OCI-LY1 (cell line): ENCODE data around the gene IQSEC1.

ENCODE experiments used
- H2AFZ ChIP-seq: fragments of 200-600 bp; sonication (generic), shearing (Covaris generic); 2 replicates; pipeline ENCODE4 v1.6.0; 2014; ENCODE audit warnings: antibody characterized with exemption, mild to moderate bottlenecking, low read length
- H3F3A ChIP-seq: fragments of 200-600 bp; sonication (generic), shearing (Covaris generic); 2 replicates; pipeline ENCODE4 v1.6.0; 2014; ENCODE audit warnings: mild to moderate bottlenecking, antibody characterized with exemption, low read length, moderate library complexity; ENCODE audit not compliant: insufficient read depth
- H3K27ac ChIP-seq: fragments of 200-600 bp; sonication (generic); 2 replicates; pipeline ENCODE4 v1.5.1; 2014; ENCODE audit warnings: low read length, mixed run types, mild to moderate bottlenecking, low read depth; ENCODE audit not compliant: poor library complexity, severe bottlenecking
- H3K27me3 ChIP-seq: fragments of 200-600 bp; sonication (generic); 2 replicates; pipeline ENCODE4 v1.6.0; 2014; ENCODE audit warnings: antibody characterized with exemption, mild to moderate bottlenecking, low read length, moderate library complexity; ENCODE audit not compliant: insufficient read depth
- H3K36me3 ChIP-seq: fragments of 200-600 bp; sonication (generic); 2 replicates; pipeline ENCODE4 v1.6.1; 2014; ENCODE audit warnings: mild to moderate bottlenecking, antibody characterized with exemption, low read length, moderate library complexity, mixed read lengths; ENCODE audit not compliant: insufficient read depth
- H3K4me1 ChIP-seq: fragments of 200-600 bp; sonication (generic); 2 replicates; pipeline ENCODE4 v1.5.1; 2014; ENCODE audit warnings: mild to moderate bottlenecking, low read length, moderate library complexity; ENCODE audit not compliant: insufficient read depth, severe bottlenecking
- H3K4me2 ChIP-seq: fragments of 200-600 bp; sonication (generic), shearing (Covaris generic); 2 replicates; pipeline ENCODE4 v1.6.1; 2014; ENCODE audit warnings: low read length
- H3K4me3 ChIP-seq: fragments of 200-600 bp; sonication (generic); 2 replicates; pipeline ENCODE4 v1.5.1; 2014; ENCODE audit warnings: low read length, low read depth, mild to moderate bottlenecking, mixed read lengths; ENCODE audit not compliant: poor library complexity, severe bottlenecking
- H3K79me2 ChIP-seq: fragments of 200-600 bp; shearing (Covaris generic); 2 replicates; pipeline ENCODE4 v1.6.1; 2016; ENCODE audit warnings: mixed run types, low read length, mixed read lengths; ENCODE audit not compliant: insufficient read depth
- H3K9ac ChIP-seq: fragments of 200-600 bp; sonication (generic), shearing (Covaris generic); 2 replicates; pipeline ENCODE4 v1.6.1; 2014; ENCODE audit warnings: mild to moderate bottlenecking, low read length, mixed read lengths
- H3K9me2 ChIP-seq: fragments of 200-600 bp; sonication (generic), shearing (Covaris generic); 2 replicates; pipeline ENCODE4 v1.6.1; 2014; ENCODE audit warnings: low read depth, mild to moderate bottlenecking, low read length, mixed read lengths
- H3K9me3 ChIP-seq: fragments of 200-600 bp; shearing (Covaris generic); 2 replicates; pipeline ENCODE4 v1.6.1; 2014; ENCODE audit warnings: low read length, mixed read lengths
- H4K20me1 ChIP-seq: fragments of 200-600 bp; sonication (generic), shearing (Covaris generic); 2 replicates; pipeline ENCODE4 v1.6.0; 2016; ENCODE audit warnings: mild to moderate bottlenecking, low read length; ENCODE audit not compliant: insufficient read depth
- CTCF ChIP-seq: fragments of 200-600 bp; sonication (generic), shearing (Covaris generic); IDR thresholded peaks from 2 replicates; pipeline ENCODE4 v1.5.1; 2017; ENCODE audit warnings: mild to moderate bottlenecking, antibody characterized with exemption, low read length, moderate library complexity, mixed read lengths
- EZH2 ChIP-seq: fragments of 200-600 bp; sonication (generic), shearing (Covaris generic); IDR thresholded peaks from 2 replicates; pipeline ENCODE4 v1.8.0; 2017; ENCODE audit warnings: borderline replicate concordance, mixed run types, mild to moderate bottlenecking, antibody characterized with exemption, low read length, moderate library complexity, mixed read lengths

Gene IQSEC1

GRCh38 chr3:12886736-12887135, 186.5 kb downstream of the IQSEC1 start:
- no peak overlapping the region for H3K4me3 ChIP-seq
- H2AFZ ChIP-seq, result no peak overlapping the region
- peaks cover 17% of the 10 kb centered on the region; the same call in 1 of the 2 replicates for H3K27me3 ChIP-seq
- H3K9me2 ChIP-seq, result no peaks in the 10 kb centered on the region
- H3K36me3 ChIP-seq, result no peaks in the 10 kb centered on the region
- no peak overlapping the region for H3K4me2 ChIP-seq
- peaks cover 17% of the 10 kb centered on the region for H3K4me1 ChIP-seq
- H3K79me2 ChIP-seq, result no peaks in the 10 kb centered on the region
- no peaks in the 10 kb centered on the region for H3F3A ChIP-seq
- TF ChIP-seq EZH2 (no peak), CTCF (no peak)
- no peaks in the 10 kb centered on the region for H4K20me1 ChIP-seq
- no peaks in the 10 kb centered on the region for H3K9me3 ChIP-seq
- H3K27ac ChIP-seq, result no peak overlapping the region
- H3K9ac ChIP-seq, result no peak overlapping the region

- H3K9ac ChIP-seq, result no peak overlapping the region
Measured at GRCh38 chr3:12886106-12886679, 187.0 kb downstream of the IQSEC1 start.

GRCh38 chr3:12885583-12885930, 187.7 kb downstream of the IQSEC1 start:
- H4K20me1 ChIP-seq, result no peaks in the 10 kb centered on the region
- no peaks in the 10 kb centered on the region for H3K9me2 ChIP-seq
- H3K4me3 ChIP-seq, result no peak overlapping the region
- H3K9ac ChIP-seq, result no peak overlapping the region
- peaks cover 17% of the 10 kb centered on the region for H3K4me1 ChIP-seq
- TF ChIP-seq EZH2 (no peak), CTCF (no peak)
- H3K27ac ChIP-seq, result no peak overlapping the region
- H2AFZ ChIP-seq, result no peak overlapping the region
- peaks cover 15% of the 10 kb centered on the region; the same call in 1 of the 2 replicates for H3K27me3 ChIP-seq
- peak overlapping the region; percentile 20; the same call in 1 of the 2 replicates for H3K4me2 ChIP-seq
- H3K9me3 ChIP-seq, result no peaks in the 10 kb centered on the region
- no peaks in the 10 kb centered on the region for H3F3A ChIP-seq
- no peaks in the 10 kb centered on the region for H3K79me2 ChIP-seq
- no peaks in the 10 kb centered on the region for H3K36me3 ChIP-seq

More at GRCh38 chr3:12886106-12886679, 187.0 kb downstream of the IQSEC1 start:
- H3K4me3 ChIP-seq, result no peak overlapping the region
- H4K20me1 ChIP-seq, result no peaks in the 10 kb centered on the region
- peak overlapping the region; percentile 34; the same call in 1 of the 2 replicates for H3K4me2 ChIP-seq
- no peaks in the 10 kb centered on the region for H3K9me2 ChIP-seq
- H3K36me3 ChIP-seq, result no peaks in the 10 kb centered on the region
- H3K79me2 ChIP-seq, result no peaks in the 10 kb centered on the region
- H3K27ac ChIP-seq, result no peak overlapping the region
- no peaks in the 10 kb centered on the region for H3F3A ChIP-seq
- H2AFZ ChIP-seq, result no peak overlapping the region
- peaks cover 17% of the 10 kb centered on the region for H3K4me1 ChIP-seq
- no peaks in the 10 kb centered on the region for H3K9me3 ChIP-seq
- H3K27me3 ChIP-seq, result peaks cover 17% of the 10 kb centered on the region; the same call in 1 of the 2 replicates
- TF ChIP-seq EZH2 (no peak), CTCF (no peak)
